ENCODE data around the gene UBAP2.
A peak's percentile ranks its signal among the peaks of the same experiment; 100 is the strongest.
"Not testable (repeated sequence)": the region's sequence is repeated elsewhere in the genome, so short reads cannot be mapped to it uniquely, and the experiment has no call there.

UBAP2 gene

GRCh38 chr9:34047864-34048726 is 592 bp downstream of the UBAP2 start:
- no peak for DNase-seq

DNA sequence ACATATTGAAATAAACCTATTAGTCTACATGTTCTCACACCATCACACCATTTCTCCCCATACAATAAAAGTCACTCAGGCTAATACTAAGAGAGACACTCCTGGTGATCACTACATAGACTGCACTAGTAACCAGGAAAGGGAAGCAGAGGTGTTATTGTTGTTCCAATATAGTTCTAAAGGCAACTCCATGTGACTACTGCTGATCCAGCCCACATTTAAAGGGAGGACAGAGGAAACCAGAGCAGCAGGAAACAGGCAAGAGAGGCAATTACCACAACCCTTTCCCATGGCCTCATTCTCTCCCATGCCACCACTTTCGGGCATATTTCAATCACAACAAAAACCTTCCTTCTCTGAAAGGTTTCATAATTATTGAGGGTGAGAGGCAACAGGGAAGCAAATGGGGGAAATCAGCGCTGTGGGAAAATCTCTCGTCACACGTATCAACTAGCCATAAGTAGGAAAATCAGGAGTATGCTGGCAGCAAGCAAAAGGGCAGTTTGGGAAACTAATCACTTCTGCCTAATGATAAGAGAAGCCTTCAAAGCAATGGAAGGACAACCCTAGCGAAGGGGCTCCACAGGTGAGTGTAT is 1.8 kb downstream of the UBAP2 start:
- peak; percentile 5 for DNase-seq

DNA sequence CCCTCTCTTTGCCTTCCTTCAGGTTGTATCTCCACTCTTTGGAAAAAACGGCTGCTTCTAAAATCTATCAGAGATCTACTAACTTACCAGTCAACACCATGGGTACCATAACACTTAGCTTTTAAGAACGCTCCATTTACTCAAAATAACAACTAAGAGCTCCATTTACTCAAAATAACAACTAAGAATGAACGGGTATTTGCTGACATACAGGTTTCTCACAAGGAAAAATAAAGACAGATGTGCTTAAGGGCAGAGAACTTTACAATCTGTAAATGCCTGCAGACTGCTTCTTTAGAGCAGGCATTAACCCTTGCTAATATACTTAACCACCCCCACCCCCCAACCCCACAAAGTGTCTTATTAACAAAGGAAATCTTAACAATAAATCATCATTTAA is 2.8 kb downstream of the UBAP2 start:
- DNase-seq = no peak

GRCh38 chr9:34042074-34042473 is 6.6 kb downstream of the UBAP2 start:
- DNase-seq = not testable (repeated sequence)

GRCh38 chr9:34038851-34039250 is 9.8 kb downstream of the UBAP2 start:
- DNase-seq = not testable (repeated sequence)

DNA sequence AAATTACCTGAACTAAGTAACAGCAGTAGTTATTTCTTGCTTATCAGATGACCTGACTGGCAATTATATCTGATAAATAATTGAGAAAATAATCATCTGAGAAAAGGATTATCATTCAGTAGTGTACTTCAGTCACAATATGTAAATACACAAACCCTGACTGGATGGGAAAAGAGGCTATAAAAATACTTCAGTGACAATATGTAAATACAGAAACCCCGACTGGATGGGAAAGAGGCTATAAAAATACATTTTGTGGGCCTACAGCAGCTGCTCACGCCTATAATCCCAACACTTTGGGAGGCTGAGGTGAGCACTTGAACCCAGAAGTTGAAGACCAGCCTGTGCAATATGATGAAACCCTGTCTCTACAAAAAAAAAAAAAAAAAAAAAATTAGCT is 11.1 kb downstream of the UBAP2 start:
- DNase-seq = peak; percentile 85

- no peak for DNase-seq
These were observed 12.1 kb downstream of the UBAP2 start for GRCh38 chr9:34036625-34037024.

DNA sequence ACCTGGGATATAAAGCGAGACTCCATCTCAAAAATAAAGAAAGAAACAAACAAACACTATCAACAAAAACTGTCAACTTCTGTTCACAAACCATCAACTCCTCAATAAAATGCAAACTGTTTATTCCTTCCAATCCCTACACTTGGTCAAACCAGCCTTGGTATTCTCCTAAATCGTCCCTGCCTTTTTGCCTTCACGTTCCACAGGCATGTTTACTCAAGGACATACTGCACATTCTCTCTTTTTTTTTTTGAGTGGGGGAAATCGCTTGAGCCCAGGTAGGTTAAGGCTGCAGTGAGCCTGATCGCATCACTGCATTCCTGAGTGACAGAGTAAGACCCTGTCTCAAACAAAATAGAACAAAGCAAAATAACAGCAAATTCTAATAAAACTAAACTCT is 13.0 kb downstream of the UBAP2 start:
- no peak for DNase-seq

DNA sequence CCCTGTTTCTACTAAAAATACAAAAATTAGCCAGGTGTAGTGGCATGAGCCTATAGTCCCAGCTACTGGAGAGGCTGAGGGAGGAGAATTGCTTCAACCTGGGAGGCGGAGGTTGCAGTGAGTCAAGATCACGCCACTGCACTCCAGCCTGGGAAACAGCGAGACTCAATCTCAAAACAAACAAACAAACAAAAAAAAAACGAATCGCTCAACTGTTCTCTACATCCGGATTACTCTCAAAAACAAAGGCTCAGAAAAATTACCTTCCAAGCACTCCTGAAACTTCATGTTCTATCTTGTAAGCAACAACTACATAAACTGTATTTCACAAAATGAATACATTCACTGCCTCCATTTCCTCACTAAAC is 14.0 kb downstream of the UBAP2 start:
- no peak for DNase-seq

DNA sequence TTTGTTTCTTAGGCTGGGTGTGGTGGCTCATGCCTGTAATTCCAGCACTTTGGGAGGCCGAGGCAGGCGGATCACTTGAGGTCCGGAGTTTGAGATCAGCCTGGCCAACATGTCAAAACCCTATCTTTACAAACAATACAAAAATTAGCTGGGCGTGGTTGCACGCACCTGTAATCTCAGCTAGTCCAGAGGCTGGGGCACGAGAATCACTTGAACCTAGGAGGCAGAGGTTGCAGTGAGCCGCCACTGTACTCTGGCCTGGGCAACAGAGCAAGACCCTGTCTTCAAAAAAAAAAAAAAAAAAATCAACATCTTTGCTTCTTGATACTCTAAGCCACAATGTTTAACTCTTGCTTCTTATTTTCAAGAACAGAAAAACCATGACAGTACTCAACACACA is 16.1 kb downstream of the UBAP2 start:
- no peak for DNase-seq

- DNase-seq = no peak
These were observed 20.7 kb downstream of the UBAP2 start for GRCh38 chr9:34027845-34028574.

DNA sequence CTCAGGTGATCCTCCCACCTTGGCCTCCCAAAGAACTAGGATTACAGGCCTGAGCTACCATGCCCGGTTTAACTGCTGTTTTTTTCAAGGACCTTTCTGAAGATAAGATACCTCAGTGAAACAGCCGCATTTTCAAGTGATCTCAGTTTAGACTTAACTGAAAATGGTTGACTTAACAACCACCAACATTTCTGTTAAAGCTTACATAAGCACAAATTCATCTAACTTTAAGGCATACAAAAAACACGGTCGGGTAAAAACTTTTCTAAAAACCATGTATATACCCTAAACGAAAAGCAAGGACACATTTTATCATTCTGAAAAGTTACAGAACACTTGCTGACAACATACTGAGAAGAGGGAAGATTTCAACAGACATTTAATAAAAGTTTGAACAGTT is 22.9 kb downstream of the UBAP2 start:
- no peak for DNase-seq

GRCh38 chr9:34025062-34025461 is 23.6 kb downstream of the UBAP2 start:
- no peak for DNase-seq

DNA sequence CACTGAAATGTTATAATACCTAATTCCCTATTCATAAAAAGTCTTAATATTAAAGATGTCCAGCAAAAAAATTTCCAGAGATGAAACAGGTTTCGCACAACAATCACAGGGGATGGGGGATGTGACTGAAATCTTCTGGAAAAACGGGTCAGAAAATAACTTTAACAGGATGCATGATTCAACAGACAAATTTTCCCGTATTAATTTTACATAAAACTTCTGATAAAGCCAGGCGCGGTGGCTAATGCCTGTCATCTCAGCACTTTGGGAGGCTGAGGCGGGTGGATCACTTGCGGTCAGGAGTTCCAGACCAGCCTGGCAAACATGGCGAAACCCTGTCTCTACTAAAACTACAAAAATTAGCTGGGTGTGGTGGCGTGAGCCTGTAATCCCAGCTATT is 24.2 kb downstream of the UBAP2 start:
- DNase-seq = not testable (repeated sequence)

GRCh38 chr9:34016149-34016548 is 32.5 kb downstream of the UBAP2 start:
- DNase-seq = no peak

DNA sequence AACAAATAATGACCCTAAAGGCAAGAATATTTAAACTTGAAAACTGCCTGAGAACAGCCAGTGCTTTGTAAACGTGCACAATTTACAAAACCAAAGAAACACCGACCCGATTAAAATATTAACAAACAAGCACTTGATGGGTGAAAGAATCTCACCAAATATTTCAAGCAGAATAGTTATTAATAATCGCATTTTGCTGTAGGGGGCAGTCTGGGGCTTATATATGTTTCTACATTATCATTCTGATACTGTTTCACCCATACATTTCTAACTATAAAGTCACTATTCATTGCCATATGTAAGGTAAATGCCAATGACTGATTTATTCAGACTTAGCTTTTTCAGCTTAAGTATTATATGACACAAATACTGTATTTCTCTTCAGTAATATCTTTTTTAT is 37.7 kb downstream of the UBAP2 start:
- no peak for DNase-seq

DNA sequence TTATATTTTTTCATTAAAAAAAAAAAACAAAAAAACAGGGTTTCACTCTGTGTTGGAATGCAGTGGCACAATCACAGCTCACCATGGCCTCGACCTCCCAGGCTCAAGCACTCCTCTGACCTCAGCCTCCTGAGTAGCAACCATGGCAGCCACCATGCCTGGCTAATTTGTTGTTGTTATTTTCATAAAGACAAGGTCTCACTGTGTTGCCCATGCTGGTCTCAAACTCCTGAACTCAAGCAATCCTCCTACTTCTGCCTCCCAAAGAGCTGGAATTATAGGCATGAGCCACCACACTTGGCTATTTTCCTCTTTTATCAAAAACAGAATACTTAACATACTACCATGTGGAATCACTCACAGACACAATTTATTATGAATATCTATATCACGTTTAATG is 46.7 kb downstream of the UBAP2 start:
- DNase-seq = no peak

GRCh38 chr9:34001298-34001697 is 47.4 kb downstream of the UBAP2 start:
- no peak for DNase-seq

- DNase-seq = no peak
These were observed 53.2 kb downstream of the UBAP2 start for GRCh38 chr9:33995449-33995848.

GRCh38 chr9:33993104-33993503 is 55.6 kb downstream of the UBAP2 start:
- no peak for DNase-seq

- no peak for DNase-seq
These were observed 56.1 kb downstream of the UBAP2 start for GRCh38 chr9:33992632-33993031.

- no peak for DNase-seq
These were observed 60.3 kb downstream of the UBAP2 start for GRCh38 chr9:33988219-33988890.

DNA sequence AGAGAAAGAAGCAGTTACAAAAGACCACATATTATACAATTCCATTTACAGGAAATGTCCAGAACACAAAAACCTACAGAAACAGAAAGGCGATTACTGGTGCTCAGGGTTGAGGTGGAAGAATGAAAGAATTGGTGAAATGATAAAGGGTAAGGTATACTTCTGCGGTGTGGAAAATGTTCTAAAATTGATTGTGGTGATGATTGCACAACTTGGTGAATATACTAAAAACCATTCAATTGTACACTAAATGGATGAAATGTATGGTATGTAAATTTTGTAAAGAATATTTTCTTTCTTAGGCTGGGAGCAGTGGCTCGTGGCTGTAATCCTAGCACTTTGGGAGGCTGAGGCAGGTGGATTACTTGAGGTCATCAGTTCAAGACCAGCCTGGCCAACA is 72.3 kb downstream of the UBAP2 start:
- DNase-seq = no peak

DNA sequence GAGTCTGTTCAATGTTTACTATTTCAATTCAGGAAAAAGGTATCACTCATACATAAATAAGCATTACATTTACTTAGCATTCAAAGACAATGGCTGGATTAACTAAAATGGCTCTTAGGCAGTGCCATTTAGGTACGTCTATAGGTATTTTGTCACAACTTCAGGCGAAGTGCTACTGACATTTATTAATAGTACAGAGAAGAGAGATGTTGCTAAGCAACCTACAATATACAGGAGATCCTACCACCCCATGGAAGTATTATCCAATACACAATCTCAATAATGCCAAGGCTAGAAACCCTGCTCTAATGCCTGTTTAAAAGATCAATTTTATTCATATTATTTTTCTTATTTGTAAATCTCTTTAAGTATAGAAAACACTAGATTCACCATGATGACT is 76.0 kb downstream of the UBAP2 start:
- DNase-seq = no peak
